Stromal cell of bone marrow (primary cell): ENCODE measurements around the gene ST3GAL2.
"Not testable (repeated sequence)": the region's sequence is repeated elsewhere in the genome, so short reads cannot be mapped to it uniquely, and the experiment has no call there.

Experiments used
- DNase-seq: peaks from one replicate; pipeline ENCODE4 v3.0.0-alpha.2; 2012; ENCODE audit warnings: low read depth

ST3GAL2 gene

GRCh38 chr16:70386289-70386986 lies 52.5 kb downstream of the ST3GAL2 start:
- DNase-seq, result not testable (repeated sequence)

DNA sequence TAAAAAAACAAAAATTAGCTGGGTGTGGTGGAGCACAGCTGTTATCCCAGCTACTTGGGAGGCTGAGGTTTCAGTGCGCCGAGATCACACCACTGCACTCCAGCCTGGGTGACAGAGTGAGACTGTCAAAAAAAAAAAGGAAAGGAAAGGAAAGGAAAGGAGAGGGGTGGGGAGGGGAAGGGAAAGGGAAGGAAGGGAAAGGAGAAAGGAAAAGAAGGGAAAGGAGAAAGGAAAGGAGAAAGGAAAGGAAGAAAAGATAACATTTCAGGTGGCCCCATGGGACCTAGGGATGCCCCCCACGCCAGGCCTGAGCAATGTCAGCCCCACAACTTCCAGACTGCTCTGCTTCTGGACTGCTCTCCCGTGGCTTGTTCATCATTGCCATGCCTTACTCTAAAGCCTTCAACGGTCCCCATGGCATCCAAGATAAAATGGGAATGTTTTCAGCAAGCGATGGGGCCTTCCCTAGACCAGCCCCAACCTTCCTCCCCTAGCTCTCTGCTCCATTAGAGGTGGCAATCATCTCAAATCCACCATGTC lies 55.4 kb downstream of the ST3GAL2 start:
- DNase-seq, result no peak

DNA sequence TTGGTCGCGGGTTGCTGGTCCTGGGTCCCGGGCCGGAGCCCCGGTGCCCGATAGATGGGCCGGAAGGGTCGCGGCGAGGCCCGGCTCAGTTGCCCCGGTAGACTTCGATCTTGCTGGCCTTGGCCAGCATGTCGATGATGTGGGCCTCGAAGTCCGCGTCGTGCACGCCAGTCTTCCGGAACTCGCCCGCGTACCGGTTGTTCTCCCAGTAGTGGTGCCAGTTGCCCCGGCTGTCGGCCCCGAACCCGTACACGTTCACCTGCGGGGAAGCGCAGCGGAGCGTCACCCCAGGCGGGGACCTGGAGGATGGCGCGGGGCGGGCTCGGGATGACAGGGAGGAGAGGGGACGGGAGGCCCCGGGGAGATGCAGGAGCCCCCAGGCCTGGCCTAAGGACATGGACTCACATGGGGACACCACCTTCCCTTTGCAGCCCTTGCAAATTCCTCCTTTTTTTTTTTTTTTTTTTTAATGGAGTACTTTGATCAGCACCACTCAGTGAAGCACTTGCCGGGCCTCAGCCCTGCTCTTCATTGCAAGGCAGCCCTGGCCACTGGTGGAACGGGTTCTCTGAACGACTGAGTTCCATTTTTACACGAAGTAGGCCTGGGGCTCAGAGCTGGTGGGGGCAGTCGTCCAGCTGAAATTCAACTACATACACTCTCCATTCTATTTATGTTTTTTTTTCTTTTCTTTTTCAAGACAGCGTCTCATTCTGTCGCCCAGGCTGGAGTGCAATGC lies 57.1 kb downstream of the ST3GAL2 start:
- no peak for DNase-seq

DNA sequence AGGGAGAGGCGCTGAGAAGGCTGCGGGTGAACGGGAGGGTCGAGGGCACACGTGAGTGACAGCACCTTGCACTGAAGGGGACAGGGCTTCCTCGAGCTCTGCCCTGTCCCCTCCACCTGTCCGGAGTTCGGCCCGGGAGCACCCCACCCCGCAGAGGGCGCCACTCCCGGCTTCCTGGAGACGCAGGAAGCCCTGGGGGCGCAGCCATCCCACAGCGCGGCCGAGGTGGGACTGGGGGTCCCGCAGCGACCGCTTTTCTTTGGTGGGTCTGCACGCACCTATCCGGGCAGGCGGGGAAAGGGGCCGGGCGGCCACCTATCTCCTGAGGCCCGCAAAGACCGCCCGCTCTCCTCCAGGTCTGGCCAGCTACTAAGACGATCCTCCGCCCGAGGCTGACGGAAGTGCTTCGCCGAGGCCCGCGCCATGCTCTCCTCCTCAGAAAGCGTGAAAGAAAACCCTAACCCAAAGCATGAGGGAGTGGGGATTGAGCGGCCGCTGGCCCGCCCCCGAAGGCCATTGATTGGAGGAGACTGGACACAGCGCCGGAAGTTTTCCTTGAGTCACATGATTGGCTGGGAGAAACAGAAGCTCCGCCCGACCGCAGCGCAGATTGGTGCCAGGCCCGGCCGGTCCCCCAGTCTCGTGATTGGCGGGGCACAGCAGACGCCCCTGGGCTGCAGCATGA lies 57.8 kb downstream of the ST3GAL2 start:
- peak; percentile 95 for DNase-seq

DNA sequence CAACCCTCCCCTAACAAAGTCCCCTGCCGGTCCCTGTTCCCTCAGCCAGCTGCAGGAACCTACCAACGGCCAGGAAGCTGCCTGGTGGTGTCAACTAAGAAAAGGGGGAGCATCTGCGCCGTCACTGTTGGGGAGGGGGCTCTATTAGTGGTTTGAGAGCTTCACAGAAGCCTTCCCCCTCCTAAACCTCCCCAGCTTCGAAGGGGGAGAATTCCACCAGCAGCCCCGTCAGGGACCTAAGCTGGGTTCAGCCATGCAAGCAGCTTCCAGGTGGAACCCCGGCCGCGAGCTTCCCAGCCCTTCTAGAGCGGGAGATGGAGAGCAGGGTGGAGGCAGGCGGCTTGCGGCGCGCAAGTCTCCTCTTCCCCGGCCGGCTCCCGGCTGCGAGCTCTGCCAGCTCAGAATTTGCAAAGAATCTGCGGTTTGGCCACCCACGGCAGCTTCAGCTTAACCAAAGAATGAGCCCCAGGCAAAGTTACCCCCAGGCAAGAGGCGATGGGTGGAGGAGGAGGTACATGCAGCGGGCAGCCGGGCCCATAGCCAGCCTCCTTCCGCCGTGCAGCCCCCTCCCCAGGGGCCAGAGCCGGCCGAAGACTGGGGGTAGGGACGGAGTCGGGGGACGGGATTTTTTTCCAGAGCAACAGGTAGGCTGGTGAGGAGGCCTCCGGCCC lies 58.5 kb downstream of the ST3GAL2 start:
- peak; percentile 54 for DNase-seq

DNA sequence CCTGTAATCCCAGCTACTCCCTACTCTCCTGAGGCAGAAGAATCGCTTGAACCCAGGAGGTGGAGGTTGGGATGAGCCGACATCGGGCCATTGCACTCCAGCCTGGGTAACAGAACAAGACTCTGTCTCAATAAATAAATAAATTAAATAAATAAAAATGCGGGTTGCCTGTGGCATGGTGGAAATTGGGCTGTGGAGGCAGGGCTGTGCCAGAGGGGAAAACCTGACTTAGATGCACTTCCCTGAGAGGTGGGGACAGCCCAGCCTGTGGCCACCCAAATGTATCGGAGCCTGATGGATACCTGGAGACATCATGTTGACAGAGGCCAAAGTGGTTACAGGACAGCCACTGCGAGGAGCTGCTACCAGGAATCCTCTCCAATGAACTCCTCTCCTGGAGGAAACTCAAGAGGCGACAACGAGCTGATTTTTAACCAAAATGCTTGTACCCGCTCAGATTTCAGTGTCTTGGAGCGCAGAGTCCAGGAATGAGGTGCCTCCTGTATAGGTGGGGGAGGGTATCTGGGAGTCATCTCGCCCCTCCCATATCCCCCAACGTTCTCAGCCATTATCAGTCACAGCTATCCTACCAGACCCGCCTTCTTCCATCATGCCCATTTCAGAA lies 59.9 kb downstream of the ST3GAL2 start:
- no peak for DNase-seq

DNA sequence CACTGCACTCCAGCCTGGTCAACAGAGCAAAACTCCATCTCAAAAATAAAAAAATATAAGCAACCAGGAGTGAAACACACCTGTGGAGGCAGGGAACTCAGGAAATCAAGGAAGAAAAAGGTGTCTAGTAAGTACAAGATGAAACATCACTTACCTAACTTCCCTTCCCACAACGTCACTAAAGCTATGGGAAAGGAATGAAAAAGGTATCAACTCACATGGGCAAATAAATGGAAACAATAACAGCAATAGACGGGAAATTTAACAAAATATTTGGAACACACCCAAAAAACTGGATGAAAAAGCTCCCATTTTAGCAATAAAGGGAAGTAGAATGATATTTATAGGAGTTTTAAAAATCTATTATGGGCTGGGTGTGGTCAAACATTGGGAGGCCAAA lies 61.1 kb downstream of the ST3GAL2 start:
- no peak for DNase-seq

GRCh38 chr16:70375636-70376611 lies 63.0 kb downstream of the ST3GAL2 start:
- DNase-seq, result no peak

- no peak for DNase-seq
These were observed 64.7 kb downstream of the ST3GAL2 start for GRCh38 chr16:70374213-70374612.

DNA sequence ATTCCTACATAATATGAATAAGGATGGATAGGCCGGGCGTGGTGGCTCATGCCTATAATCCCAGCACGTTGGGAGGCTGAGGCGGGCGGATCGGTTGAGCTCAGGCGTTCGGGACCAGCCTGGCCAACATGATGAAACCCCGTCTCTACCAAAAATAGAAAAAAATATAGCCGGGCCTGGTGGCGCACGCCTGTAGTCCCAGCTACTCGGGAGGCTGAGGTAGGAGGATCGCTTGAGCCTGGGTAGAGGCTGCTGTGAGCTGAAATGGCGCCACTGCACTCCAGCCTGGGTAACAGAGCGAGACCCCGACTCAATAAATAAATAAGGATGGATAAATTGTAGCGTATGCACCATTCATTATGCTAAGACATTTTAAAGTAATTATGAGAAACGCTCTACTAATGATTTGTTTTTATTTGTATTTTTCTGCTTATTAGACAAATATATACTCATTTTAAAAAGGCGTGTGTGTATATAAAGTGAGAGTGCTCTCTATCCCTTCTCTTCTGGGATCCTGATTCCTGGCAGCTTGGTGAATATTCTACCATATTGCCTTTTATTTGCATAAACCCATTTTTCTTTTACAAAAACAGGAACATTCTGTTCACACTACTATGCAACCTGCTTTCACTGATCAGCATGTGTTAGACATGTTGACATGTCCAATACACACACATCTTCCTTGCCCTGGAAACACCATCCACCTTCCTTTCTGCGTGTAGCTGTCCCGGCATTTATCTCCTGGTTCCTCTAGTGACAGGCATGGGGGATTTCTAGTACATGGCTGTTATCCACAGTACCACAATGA lies 65.8 kb downstream of the ST3GAL2 start:
- no peak for DNase-seq

- DNase-seq, result no peak
These were observed 68.0 kb downstream of the ST3GAL2 start for GRCh38 chr16:70370924-70371323.

DNA sequence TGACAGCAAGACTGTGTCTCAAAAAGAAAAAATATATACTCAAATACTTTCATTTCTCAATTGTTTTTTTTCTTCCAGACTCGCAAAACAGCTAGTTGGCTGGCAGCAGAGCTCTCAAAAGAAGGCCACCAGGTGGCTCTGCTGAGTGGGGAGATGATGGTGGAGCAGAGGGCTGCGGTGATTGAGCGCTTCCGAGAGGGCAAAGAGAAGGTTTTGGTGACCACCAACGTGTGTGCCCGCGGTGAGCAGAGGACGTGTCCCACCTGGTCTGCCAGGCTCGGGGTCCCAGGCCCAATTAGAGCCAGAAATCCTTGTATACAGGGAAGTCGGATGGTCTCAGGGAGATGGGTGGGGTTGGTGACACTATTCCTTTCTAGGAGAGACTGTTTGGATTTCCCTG lies 68.8 kb downstream of the ST3GAL2 start:
- DNase-seq, result not testable (repeated sequence)

GRCh38 chr16:70364399-70364798 lies 74.5 kb downstream of the ST3GAL2 start:
- no peak for DNase-seq

DNA sequence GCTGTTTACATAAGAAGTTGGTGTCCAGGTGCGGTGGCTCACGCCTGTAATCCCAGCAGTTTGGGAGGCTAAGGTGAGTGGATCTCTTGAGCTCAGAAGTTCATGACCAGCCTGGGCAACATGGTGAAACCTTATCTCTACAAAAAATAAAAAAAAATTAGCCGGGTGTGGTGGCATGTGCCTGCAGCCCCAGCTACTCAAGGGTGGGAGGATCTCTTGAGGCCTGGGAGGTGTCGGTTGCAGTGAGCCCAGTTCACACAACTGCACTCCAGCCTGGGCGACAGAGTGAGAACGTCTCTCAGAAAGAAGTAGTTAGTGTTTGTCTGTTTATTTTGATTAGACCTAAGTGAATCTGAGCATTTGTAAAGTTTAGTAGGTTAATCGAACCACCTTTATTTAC lies 79.3 kb downstream of the ST3GAL2 start:
- no peak for DNase-seq

DNA sequence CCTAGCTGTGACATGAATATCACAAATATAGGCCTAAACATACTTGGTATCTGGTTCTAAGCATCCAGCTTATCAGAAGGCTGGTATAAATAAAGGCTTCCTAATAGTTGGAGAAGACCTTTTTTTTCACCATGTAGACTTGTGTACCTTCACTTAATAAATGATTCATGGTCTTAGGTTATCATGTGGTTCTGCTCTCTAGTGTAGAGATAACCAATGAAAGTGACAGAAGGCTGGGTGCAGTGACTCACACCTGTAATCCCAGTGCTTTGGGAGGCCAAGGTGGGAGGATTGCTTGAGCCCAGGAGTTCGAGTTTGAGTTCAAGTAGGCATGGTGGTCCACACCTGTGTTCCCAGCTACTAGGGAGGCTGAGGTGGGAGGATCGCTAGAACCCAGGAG lies 89.1 kb downstream of the ST3GAL2 start:
- DNase-seq, result no peak

DNA sequence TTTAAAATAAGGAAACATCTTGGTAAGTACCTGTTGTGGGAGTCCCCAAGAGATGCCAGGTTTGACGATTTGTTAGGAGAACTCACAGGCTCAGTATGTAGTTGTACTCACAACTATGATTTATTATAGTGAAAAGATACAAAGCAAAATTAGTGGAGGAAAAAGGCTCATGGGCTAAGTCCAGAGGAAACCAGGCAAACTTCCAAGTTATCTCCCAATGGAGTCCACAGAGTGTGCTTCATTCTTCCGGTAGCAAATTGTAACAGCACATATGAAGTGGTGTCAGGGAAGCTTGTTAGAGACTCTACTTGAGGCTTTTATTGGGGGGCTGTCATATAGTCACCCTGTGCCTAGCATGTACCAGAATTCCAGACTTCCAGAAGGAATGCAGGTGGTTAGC lies 89.9 kb downstream of the ST3GAL2 start:
- DNase-seq, result peak; percentile 60

DNA sequence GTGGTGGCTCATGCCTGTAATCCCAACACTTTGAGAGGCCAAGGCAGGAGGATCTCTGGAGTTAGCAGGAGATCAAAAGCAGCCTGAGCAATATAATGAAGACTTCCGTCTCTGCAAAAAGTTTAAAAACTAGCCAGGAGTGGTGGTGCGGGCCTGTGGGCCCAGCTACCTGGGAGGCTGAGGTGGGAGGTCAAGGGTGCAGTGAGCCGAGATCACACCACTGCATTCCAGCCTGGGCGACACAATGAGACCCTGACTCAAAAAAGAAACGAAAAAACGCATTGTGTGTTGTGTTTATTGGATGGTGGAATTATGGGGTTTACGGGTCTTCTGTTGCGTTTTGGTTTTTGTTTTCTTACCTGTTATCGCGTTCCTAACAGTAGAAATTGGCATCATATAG lies 93.1 kb downstream of the ST3GAL2 start:
- no peak for DNase-seq

DNA sequence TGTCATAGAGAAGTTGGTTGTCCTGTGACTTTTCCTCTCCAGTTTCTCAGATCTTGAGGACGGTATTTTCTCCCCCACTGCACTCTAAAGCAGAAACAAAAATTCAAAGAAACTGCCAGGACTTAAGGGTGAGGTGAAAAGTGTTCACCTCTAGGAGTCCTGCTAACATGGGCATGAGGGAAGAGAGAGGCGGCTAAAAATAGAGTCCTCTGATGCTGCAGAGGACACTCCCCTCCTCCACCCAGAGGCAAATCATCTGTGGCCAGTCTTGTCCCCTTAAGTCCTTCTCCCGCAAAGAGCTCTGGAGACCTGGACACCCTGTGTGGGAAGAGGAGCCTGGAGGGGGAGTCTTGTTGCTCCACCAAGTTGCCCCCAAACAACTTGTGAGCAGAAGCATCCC lies 96.9 kb downstream of the ST3GAL2 start:
- no peak for DNase-seq

DNA sequence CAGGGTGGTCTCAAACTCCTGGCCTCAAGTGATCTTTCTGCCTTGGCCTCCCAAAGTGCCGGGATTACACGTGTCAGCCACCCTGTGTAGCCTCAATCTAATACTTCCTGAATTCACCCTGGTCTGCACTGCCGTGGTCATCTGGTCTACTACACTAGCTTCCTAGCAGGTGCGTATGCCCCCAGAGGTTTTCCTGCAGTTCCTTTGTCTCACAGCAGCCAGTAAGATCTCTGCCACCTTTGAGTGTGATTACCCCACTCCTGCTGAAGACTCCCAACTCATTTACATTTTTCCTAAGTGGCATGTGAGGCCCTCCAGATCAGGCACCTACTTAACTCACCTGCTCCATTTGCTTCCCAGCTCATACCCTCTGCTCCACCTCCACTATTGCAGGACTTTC lies 97.3 kb downstream of the ST3GAL2 start:
- no peak for DNase-seq

GRCh38 chr16:70337814-70338213 lies 101.1 kb downstream of the ST3GAL2 start:
- DNase-seq, result no peak
